ENCODE results near the gene PPP1R11.
A peak's percentile ranks its signal among the peaks of the same experiment; 100 is the strongest.

Gene PPP1R11

DNA sequence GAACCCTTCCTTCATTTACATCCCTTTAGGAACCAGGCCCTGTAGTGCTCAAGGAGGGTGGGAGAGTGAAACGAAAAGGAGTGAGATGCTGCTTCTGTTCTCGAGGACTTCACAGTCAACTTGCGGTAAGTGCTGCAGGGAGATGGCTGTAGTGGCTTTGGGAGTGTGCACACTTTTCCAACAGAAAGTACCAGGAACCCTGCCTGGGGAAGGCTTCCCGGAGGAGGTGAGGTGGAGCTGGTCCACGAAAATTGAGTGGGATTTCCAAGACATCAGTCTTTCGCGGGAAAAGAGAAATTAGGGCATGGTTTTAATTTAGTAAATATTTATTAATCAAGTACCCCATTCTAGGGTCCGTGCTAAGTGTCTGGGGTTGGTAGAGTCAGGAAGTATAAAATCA is 33.2 kb downstream of the PPP1R11 start:
- Histone ChIP-seq H3K27ac (ENCODE audit: low read depth, low read length) (no peak overlapping the region), H3K4me3 (ENCODE audit: low read depth, low read length) (peak overlapping the region; percentile 76), H3K79me2 (ENCODE audit: control insufficient read depth, insufficient read depth, low read length, unreplicated experiment) (no peaks in the 10 kb centered on the region), H3K4me1 (ENCODE audit: control insufficient read depth, insufficient read depth, low read length, unreplicated experiment) (peaks cover 27% of the 10 kb centered on the region), H2AFZ (ENCODE audit: low read length, unreplicated experiment) (peak overlapping the region; percentile 78), H3K36me3 (ENCODE audit: insufficient read depth, low read length) (no peaks in the 10 kb centered on the region), H3K27me3 (ENCODE audit: insufficient read depth, low read length) (peaks cover 16% of the 10 kb centered on the region; the same call in 1 of the 2 replicates)

DNA sequence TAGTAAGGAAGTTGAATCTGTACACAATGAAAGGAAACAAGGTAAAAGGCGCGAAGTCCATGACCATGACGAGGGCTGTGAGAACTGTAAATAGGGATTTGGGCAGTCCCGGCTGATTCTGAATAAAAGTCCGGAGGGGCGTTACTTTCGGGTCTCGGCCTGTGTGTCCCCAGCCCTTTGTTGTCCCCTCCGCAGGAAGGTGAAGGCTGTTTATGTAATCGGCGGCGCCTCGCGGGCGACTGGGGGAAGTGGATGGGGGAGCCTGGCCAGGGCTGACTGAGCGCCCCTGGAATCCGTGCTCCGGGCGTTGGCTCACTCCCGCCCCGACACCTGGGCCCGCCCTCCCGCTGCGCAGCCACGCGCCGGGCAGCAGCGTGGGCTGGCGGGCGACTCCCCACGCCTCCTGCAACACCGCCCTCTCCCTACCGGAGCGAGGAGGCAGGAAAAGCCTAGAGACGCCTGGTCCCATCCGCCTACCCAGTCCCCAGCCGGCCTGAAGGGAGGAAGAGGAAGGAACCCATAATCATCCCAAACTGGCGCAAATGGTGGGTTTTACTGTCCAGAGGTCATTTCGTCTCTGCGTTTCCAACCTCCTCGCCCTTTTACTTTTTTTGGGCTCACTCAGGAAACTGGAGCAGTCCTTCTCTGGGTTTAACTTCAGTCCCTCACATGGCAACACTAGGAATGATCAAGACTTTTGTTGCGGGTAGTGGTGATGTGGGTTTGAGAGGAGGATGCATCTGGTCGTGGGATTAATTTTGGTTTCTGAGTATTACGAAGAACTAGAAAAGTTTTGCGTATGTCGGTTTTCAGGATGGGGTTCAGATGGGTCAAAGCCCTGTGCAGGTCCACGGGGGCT is 33.8 kb downstream of the PPP1R11 start:
- Histone ChIP-seq H3K27me3 (ENCODE audit: insufficient read depth, low read length) (peaks cover 16% of the 10 kb centered on the region; the same call in 1 of the 2 replicates), H3K4me3 (ENCODE audit: low read depth, low read length) (peak overlapping the region; percentile 76), H3K27ac (ENCODE audit: low read depth, low read length) (no peak overlapping the region), H2AFZ (ENCODE audit: low read length, unreplicated experiment) (peak overlapping the region; percentile 78), H3K4me1 (ENCODE audit: control insufficient read depth, insufficient read depth, low read length, unreplicated experiment) (peaks cover 20% of the 10 kb centered on the region), H3K79me2 (ENCODE audit: control insufficient read depth, insufficient read depth, low read length, unreplicated experiment) (no peaks in the 10 kb centered on the region), H3K36me3 (ENCODE audit: insufficient read depth, low read length) (no peaks in the 10 kb centered on the region)

DNA sequence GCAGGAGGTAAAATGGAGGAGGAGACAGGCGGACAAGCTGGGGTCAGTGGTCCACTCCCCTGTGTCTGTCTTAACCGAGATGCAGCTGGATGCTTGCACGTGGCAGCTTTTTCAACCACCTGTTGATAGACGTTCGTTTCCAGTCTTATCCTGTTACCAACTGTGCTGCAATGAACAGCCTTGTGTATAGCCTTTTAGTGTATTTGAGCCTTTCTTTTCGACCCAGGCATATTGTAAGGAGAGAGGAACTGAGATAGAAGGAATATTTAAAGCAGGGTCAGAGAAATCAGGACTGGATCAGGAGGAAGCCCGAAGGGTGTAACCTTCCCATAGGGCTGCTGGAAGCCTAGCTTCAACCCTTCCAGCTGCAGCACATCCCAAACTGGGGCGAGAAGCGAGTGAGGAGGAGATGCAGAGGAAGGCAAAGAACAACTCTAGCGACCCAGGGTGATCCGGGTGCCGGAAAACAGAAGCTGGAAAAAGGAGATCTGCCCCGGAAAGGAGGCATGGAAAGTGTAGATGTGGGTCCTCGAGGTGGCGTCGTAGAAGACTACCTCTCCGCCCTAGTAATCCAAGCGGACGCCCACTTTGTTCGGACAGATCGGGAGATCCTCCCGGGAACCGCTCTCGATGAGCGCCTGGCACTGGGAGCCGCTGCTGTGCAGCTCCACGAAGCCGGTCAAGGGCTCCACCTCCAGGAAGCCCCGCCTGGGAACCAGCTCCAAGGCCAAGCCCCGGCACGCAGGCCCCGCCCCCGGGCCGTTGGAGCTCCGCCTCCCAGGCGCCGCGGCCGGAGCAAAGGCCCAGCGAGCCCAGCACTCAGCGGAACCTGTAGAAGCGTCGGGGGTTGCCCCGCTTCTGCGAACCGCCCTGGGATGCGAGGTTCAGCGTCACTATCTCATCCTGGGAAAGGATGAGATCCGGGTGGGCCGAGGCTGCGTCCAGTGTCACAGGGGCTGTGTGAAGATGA is 34.7 kb downstream of the PPP1R11 start:
- Histone ChIP-seq H3K79me2 (ENCODE audit: control insufficient read depth, insufficient read depth, low read length, unreplicated experiment) (no peaks in the 10 kb centered on the region), H3K4me1 (ENCODE audit: control insufficient read depth, insufficient read depth, low read length, unreplicated experiment) (peaks cover 20% of the 10 kb centered on the region), H3K27ac (ENCODE audit: low read depth, low read length) (peak overlapping the region; percentile 33; the same call in 1 of the 2 replicates), H3K27me3 (ENCODE audit: insufficient read depth, low read length) (peaks cover 16% of the 10 kb centered on the region; the same call in 1 of the 2 replicates), H3K4me3 (ENCODE audit: low read depth, low read length) (peak overlapping the region; percentile 76), H2AFZ (ENCODE audit: low read length, unreplicated experiment) (peak overlapping the region; percentile 78), H3K36me3 (ENCODE audit: insufficient read depth, low read length) (no peaks in the 10 kb centered on the region)

DNA sequence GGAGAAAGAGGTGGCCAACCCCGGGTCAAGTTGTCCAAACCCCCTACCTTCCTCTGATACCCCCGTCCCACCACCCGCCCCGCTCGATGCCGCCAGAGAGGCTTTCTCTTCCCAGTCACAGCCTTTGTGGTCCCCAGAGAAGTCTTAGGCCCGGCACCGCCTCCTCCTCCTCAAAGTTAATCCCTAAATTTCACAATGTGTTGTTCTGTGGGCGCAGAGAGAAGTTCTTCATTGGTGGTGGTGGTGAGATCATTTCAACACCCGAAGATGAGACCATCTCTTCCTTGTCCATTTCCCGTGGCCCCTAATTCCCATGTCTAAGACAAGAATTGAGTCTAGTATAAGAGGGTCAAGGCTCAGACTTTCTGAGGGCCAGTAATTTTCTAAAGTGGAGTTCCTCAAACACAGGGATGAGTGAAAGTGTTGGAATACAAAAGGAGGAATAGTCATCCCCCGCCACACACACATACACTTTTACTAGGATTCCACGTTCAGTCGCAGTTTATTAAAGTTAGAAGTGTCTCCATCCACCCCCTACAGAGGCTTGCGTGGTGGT is 35.5 kb downstream of the PPP1R11 start:
- H2AFZ ChIP-seq (ENCODE audit: low read length, unreplicated experiment): peak overlapping the region; percentile 74
- H3K27ac ChIP-seq (ENCODE audit: low read depth, low read length): peak overlapping the region; percentile 33; the same call in 1 of the 2 replicates
- H3K27me3 ChIP-seq (ENCODE audit: insufficient read depth, low read length): peaks cover 16% of the 10 kb centered on the region; the same call in 1 of the 2 replicates
- no peaks in the 10 kb centered on the region for H3K79me2 ChIP-seq (ENCODE audit: control insufficient read depth, insufficient read depth, low read length, unreplicated experiment)
- H3K4me1 ChIP-seq (ENCODE audit: control insufficient read depth, insufficient read depth, low read length, unreplicated experiment): peaks cover 20% of the 10 kb centered on the region
- H3K36me3 ChIP-seq (ENCODE audit: insufficient read depth, low read length): no peaks in the 10 kb centered on the region
- peak overlapping the region; percentile 76 for H3K4me3 ChIP-seq (ENCODE audit: low read depth, low read length)

DNA sequence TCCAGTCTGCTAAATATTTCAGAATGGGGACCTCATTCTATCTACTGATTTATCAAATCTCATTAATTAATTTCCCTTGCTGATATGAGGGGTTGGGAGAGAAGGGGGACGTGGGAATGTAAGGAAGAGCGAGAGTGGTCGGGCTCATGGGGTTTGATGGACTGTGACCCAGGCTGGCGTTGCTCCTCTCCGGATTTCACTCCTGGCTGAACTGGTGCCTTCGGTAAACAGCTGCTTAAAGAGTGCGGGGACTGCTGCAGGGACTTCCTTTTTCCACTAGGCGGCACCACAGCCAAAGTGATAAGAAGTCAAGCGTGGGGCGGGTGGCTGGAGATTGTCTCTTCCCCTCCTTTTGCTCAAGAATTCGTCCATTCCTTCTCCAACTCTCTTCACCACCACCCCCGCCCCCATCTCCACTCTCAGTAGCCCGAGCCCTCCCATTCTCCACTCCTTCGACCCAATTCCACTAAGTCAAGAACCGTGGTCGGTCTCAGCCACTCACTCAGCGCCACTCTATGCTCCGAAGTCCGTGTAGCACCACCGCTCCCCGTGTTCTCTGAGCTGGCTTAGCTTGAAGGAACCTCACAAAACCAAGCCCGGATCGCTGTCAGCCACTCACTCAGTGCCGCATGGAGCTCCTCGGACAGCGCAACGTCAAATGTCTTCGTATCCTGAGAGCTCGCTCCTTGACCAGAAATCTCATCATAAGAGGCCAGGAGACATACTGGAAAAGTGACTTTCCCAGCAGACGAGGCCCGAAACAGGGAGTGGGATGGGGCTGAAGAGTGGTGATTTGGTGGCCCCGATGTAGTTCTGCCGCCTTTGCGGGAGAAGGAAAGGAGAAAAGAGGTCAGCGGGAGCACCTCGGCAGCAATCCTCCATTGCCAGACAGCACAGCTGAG is 36.2 kb downstream of the PPP1R11 start:
- peak overlapping the region; percentile 76 for H3K4me3 ChIP-seq (ENCODE audit: low read depth, low read length)

DNA sequence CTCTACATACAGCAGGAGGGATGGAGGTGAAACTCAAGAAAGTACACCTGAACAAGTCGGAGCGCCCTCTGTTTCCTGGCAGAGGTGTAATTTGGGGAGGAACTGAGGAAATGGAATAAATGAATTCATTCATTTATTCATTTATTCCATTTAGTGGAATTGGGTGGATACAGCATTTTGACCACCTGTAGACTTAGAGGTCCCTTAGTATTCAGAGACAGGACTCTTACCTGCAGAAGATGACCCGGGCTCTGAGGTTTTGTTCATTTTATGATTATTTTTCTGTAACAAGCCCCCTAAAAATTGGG is 36.8 kb downstream of the PPP1R11 start:
- Histone ChIP-seq H2AFZ (ENCODE audit: low read length, unreplicated experiment) (peak overlapping the region; percentile 62), H3K4me3 (ENCODE audit: low read depth, low read length) (peak overlapping the region; percentile 76), H3K27me3 (ENCODE audit: insufficient read depth, low read length) (peaks cover 12% of the 10 kb centered on the region; the same call in 1 of the 2 replicates)

More for the DNA sequence above, 36.2 kb downstream of the PPP1R11 start:
- Histone ChIP-seq H2AFZ (ENCODE audit: low read length, unreplicated experiment) (peak overlapping the region; percentile 74), H3K79me2 (ENCODE audit: control insufficient read depth, insufficient read depth, low read length, unreplicated experiment) (no peaks in the 10 kb centered on the region), H3K36me3 (ENCODE audit: insufficient read depth, low read length) (no peaks in the 10 kb centered on the region), H3K27me3 (ENCODE audit: insufficient read depth, low read length) (peaks cover 14% of the 10 kb centered on the region; the same call in 1 of the 2 replicates), H3K27ac (ENCODE audit: low read depth, low read length) (0 out of 2 replicates have a peak overlapping the region, but pooled peaks have one; percentile 33), H3K4me1 (ENCODE audit: control insufficient read depth, insufficient read depth, low read length, unreplicated experiment) (peaks cover 20% of the 10 kb centered on the region)

DNA sequence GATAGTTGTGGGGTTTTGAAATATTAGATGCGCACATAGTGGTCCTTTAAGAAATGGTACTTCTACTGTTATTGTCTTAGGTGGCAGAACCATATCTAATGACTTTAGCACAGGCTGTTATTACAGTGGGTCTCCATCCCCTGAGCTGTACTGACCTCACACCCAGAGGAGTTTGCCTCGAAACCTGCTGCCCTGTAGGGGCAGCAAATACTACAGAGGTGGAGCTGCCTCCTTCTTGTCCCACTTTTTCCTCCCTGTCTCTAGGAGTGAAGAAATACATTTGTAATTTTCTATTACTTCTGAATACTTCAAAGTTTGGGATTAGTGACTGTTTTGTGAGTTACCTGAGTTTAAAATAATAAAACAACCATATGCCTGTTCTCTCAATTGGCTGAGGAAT is 37.7 kb downstream of the PPP1R11 start:
- H3K27me3 ChIP-seq (ENCODE audit: insufficient read depth, low read length): peaks cover 9% of the 10 kb centered on the region; the same call in 1 of the 2 replicates

More for the DNA sequence above, 36.8 kb downstream of the PPP1R11 start:
- no peaks in the 10 kb centered on the region for H3K36me3 ChIP-seq (ENCODE audit: insufficient read depth, low read length)
- H3K79me2 ChIP-seq (ENCODE audit: control insufficient read depth, insufficient read depth, low read length, unreplicated experiment): no peaks in the 10 kb centered on the region
- no peak overlapping the region for H3K27ac ChIP-seq (ENCODE audit: low read depth, low read length)
- peaks cover 20% of the 10 kb centered on the region for H3K4me1 ChIP-seq (ENCODE audit: control insufficient read depth, insufficient read depth, low read length, unreplicated experiment)

DNA sequence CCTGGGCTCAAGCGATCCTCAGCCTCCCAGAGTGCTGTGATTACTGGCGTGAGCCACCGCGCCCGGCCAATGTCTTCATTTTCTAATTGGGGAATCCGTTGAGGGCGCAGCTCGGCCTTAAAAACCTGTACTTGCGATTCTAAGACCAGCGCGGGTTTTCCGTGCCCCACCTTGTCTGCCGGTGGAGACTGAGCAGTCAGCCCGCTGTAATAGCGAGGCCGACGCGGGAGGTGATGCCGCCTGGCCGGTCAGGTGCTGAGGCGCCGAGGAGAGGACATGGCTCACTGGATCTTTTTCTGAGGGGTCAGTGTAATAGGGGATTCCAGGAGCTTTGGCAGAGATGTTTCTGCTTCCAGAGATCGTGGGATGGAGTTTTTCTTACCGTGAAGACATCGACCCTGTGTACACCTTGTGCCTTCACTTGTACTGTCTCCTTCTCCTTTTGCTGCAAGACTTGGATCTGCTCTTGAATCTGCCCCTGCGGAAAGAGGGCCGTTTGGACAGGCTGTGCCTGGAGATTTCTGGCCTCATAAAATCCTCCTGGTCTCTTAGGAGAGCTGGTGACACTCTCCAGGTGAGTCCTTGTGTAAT is 44.4 kb downstream of the PPP1R11 start:
- H2AFZ ChIP-seq (ENCODE audit: low read length, unreplicated experiment): no peak overlapping the region
- no peaks in the 10 kb centered on the region for H3K36me3 ChIP-seq (ENCODE audit: insufficient read depth, low read length)
- peaks cover 4% of the 10 kb centered on the region for H3K4me1 ChIP-seq (ENCODE audit: control insufficient read depth, insufficient read depth, low read length, unreplicated experiment)
- no peak overlapping the region for H3K4me3 ChIP-seq (ENCODE audit: low read depth, low read length)
- H3K27ac ChIP-seq (ENCODE audit: low read depth, low read length): no peak overlapping the region
- peaks cover 47% of the 10 kb centered on the region for H3K27me3 ChIP-seq (ENCODE audit: insufficient read depth, low read length)
- no peaks in the 10 kb centered on the region for H3K79me2 ChIP-seq (ENCODE audit: control insufficient read depth, insufficient read depth, low read length, unreplicated experiment)

More for the DNA sequence above, 37.7 kb downstream of the PPP1R11 start:
- H3K79me2 ChIP-seq (ENCODE audit: control insufficient read depth, insufficient read depth, low read length, unreplicated experiment): no peaks in the 10 kb centered on the region
- no peak overlapping the region for H2AFZ ChIP-seq (ENCODE audit: low read length, unreplicated experiment)
- no peak overlapping the region for H3K27ac ChIP-seq (ENCODE audit: low read depth, low read length)
- no peaks in the 10 kb centered on the region for H3K36me3 ChIP-seq (ENCODE audit: insufficient read depth, low read length)
- H3K4me1 ChIP-seq (ENCODE audit: control insufficient read depth, insufficient read depth, low read length, unreplicated experiment): peaks cover 20% of the 10 kb centered on the region
- no peak overlapping the region for H3K4me3 ChIP-seq (ENCODE audit: low read depth, low read length)

DNA sequence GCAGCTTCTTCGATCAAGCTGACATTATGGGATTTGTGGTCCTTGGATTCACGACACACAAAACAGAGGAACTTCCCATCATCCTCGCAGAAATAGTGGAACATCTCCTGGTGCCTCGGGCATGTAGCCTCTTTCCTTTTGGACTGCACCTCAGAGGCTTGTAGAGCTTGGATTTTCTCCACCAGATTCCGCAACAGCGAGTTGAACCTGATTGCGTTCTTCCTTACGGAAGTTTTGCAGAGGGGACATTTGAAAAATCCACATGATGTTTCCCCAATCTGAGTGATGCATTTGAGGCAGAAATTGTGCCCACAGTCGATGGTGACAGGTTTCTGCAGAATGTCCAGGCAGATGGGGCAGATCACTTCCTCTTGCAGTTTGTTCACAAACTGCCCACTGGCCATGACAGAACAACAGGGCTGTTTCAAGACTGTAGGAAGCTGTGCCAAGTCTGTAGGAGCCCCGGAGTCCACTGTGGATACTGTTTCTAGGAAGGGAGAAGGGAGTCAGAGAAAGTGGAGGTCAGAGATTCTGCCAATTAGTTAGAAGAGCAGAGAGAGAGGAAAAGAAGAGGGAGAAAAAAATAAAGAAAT is 45.5 kb downstream of the PPP1R11 start:
- Histone ChIP-seq H3K27ac (ENCODE audit: low read depth, low read length) (no peak overlapping the region), H3K4me3 (ENCODE audit: low read depth, low read length) (no peak overlapping the region), H3K4me1 (ENCODE audit: control insufficient read depth, insufficient read depth, low read length, unreplicated experiment) (peaks cover 4% of the 10 kb centered on the region), H3K27me3 (ENCODE audit: insufficient read depth, low read length) (peaks cover 47% of the 10 kb centered on the region), H2AFZ (ENCODE audit: low read length, unreplicated experiment) (no peak overlapping the region), H3K79me2 (ENCODE audit: control insufficient read depth, insufficient read depth, low read length, unreplicated experiment) (no peaks in the 10 kb centered on the region), H3K36me3 (ENCODE audit: insufficient read depth, low read length) (no peaks in the 10 kb centered on the region)
